ENCODE results near the gene GJA9. TPM values are rescaled to one million over a fixed set of nuclear protein-coding genes. Genes with fewer than 3 reads are reported as not detected.
"Not testable (repeated sequence)": the region's sequence is repeated elsewhere in the genome, so short reads cannot be mapped to it uniquely, and the experiment has no call there.

GJA9 gene
- total and polyA plus RNA-seq, 2 of the 4 experiments (the other 2 are of a cell fraction) = not detected

- Histone ChIP-seq H3K79me1 (ENCODE audit: low read depth in 1 of 2, low read length in 2 of 2) (peaks cover 4 to 9% of the 10 kb centered on the region in 2 experiments; a peak in 2 of 4 replicates), H3K14ac (replicated peaks; ENCODE audit: low read depth, low read length) (no peak overlapping the region), H3K9me1 (ENCODE audit: insufficient read depth, low read length) (no peaks in the 10 kb centered on the region), H3K9me3 (ENCODE audit: control insufficient read depth, insufficient read depth, low read length) (no peaks in the 10 kb centered on the region), H3K23ac (ENCODE audit: low read depth, low read length) (no peak overlapping the region), H3K4ac (ENCODE audit: low read depth, low read length) (no peak overlapping the region), H3K4me3 (ENCODE audit: insufficient read depth, low read depth, low read length) (no peak overlapping the region), H3K4me2 (ENCODE audit: low read depth, low read length) (no peak overlapping the region), H4K20me1 (ENCODE audit: insufficient read depth, low read length) (no peaks in the 10 kb centered on the region; the same call in 1 of the 2 replicates), H4K5ac (ENCODE audit: low read depth, low read length) (no peak overlapping the region), H4K8ac (ENCODE audit: low read depth in 2 of 2, low read length in 2 of 2) (no peak overlapping the region), H3K9ac (ENCODE audit: low read depth, low read length) (no peak overlapping the region), H3K56ac (ENCODE audit: extremely low read depth, insufficient read depth, low read length) (no peak overlapping the region), H3K36me3 (ENCODE audit: control insufficient read depth, insufficient read depth, low read length) (peaks cover 33% of the 10 kb centered on the region), H3K27ac (ENCODE audit: insufficient read depth, low read length) (no peak overlapping the region), H2BK120ac (ENCODE audit: low read depth, low read length) (no peak overlapping the region), H2BK20ac (ENCODE audit: low read depth, low read length) (no peak overlapping the region), H2AFZ (replicated peaks; ENCODE audit: low read length, poor library complexity) (no peak overlapping the region), H3K4me1 (ENCODE audit: control insufficient read depth, insufficient read depth, low read length) (no peaks in the 10 kb centered on the region), H2BK15ac (ENCODE audit: low read depth, low read length) (no peak overlapping the region), H3K18ac (ENCODE audit: low read depth, low read length) (no peak overlapping the region), H2AK5ac (ENCODE audit: low read depth, low read length) (no peak overlapping the region), H2BK5ac (ENCODE audit: low read depth, low read length, poor library complexity, severe bottlenecking) (no peak overlapping the region), H3K27me3 (ENCODE audit: control insufficient read depth, insufficient read depth, low read length) (no peaks in the 10 kb centered on the region), H2AK9ac (replicated peaks; ENCODE audit: low read depth, low read length, poor library complexity) (peak overlapping the region; percentile 52), H4K91ac (ENCODE audit: insufficient read depth, low read depth, low read length) (no peak overlapping the region)
- intact Hi-C loops (cut with micrococcal nuclease) (no loop called here), dilution Hi-C loops (cut with HindIII; ENCODE audit: low sequenced_read_pairs, unreplicated experiment) (no loop called here), in situ Hi-C loops (cut with MboI; ENCODE audit: low sequenced_read_pairs) (no loop called here)
- WGBS, 2 experiments (ENCODE audit: extremely low coverage in 2 of 2, insufficient read length in 1 of 2) = no CpG with 5 or more reads among the region's 3 CpGs
- ATAC-seq (ENCODE audit: low read depth) (no peak), DNase-seq (no peak)
- POLR2A ChIA-PET (ENCODE audit: unreplicated experiment) = no interaction called here
- CTCF ChIA-PET = interaction anchor here (1.5 kb wide), 1 partner anchor 9 kb away, joined by 4 read pairs; no protein-coding TSS in a partner anchor
- TF ChIP-seq FOS (IDR thresholded peaks at IDR 0.05; ENCODE audit: low read depth, low read length) (no peak), POLR2A (IDR thresholded peaks at IDR 0.05; ENCODE audit: low read depth, low read length) (no peak)
- BruUV-seq (replicated peaks) = no TSS peak
Observed at GRCh38 chr1:38846210-38846609, 35.2 kb downstream of the GJA9 start.

- H3K79me1 ChIP-seq (ENCODE audit: low read depth in 1 of 2, low read length in 2 of 2); DNase-seq; ATAC-seq (ENCODE audit: low read depth); H2AK9ac ChIP-seq (replicated peaks; ENCODE audit: low read depth, low read length, poor library complexity); H3K4ac ChIP-seq (ENCODE audit: low read depth, low read length); H3K4me3 ChIP-seq (ENCODE audit: insufficient read depth, low read depth, low read length); H3K4me1 ChIP-seq (ENCODE audit: control insufficient read depth, insufficient read depth, low read length); dilution Hi-C loops (cut with HindIII; ENCODE audit: low sequenced_read_pairs, unreplicated experiment); POLR2A ChIA-PET (ENCODE audit: unreplicated experiment); H4K5ac ChIP-seq (ENCODE audit: low read depth, low read length); H3K23ac ChIP-seq (ENCODE audit: low read depth, low read length); H2BK15ac ChIP-seq (ENCODE audit: low read depth, low read length); H3K4me2 ChIP-seq (ENCODE audit: low read depth, low read length); H2AK5ac ChIP-seq (ENCODE audit: low read depth, low read length); H4K91ac ChIP-seq (ENCODE audit: insufficient read depth, low read depth, low read length); H3K9me3 ChIP-seq (ENCODE audit: control insufficient read depth, insufficient read depth, low read length); H3K9me1 ChIP-seq (ENCODE audit: insufficient read depth, low read length); H2AFZ ChIP-seq (replicated peaks; ENCODE audit: low read length, poor library complexity); H2BK120ac ChIP-seq (ENCODE audit: low read depth, low read length); H2BK5ac ChIP-seq (ENCODE audit: low read depth, low read length, poor library complexity, severe bottlenecking); H3K14ac ChIP-seq (replicated peaks; ENCODE audit: low read depth, low read length); H4K8ac ChIP-seq (ENCODE audit: low read depth in 2 of 2, low read length in 2 of 2); H2BK20ac ChIP-seq (ENCODE audit: low read depth, low read length); in situ Hi-C loops (cut with MboI; ENCODE audit: low sequenced_read_pairs); intact Hi-C loops (cut with micrococcal nuclease); H3K9ac ChIP-seq (ENCODE audit: low read depth, low read length); BruUV-seq (replicated peaks); H3K27ac ChIP-seq (ENCODE audit: insufficient read depth, low read length); H3K27me3 ChIP-seq (ENCODE audit: control insufficient read depth, insufficient read depth, low read length); H3K56ac ChIP-seq (ENCODE audit: extremely low read depth, insufficient read depth, low read length); H4K20me1 ChIP-seq (ENCODE audit: insufficient read depth, low read length); H3K18ac ChIP-seq (ENCODE audit: low read depth, low read length): not testable (repeated sequence)
- CTCF ChIA-PET = interaction anchor here (0.6 kb wide), 1 partner anchor 148 kb away, joined by 3 read pairs; no protein-coding TSS in a partner anchor
- no CpG with 5 or more reads among the region's 3 CpGs for WGBS, 2 experiments (ENCODE audit: extremely low coverage in 2 of 2, insufficient read length in 1 of 2)
- H3K36me3 ChIP-seq (ENCODE audit: control insufficient read depth, insufficient read depth, low read length) = peaks cover 30% of the 10 kb centered on the region
Observed at GRCh38 chr1:38845088-38845487, 36.3 kb downstream of the GJA9 start.
